HepG2 (cell line): ENCODE measurements around the gene UTRN. TPM values are rescaled to one million over a fixed set of nuclear protein-coding genes. Genes with fewer than 3 reads are reported as not detected.
A peak's percentile ranks its signal among the peaks of the same experiment; 100 is the strongest.

Experiments
- ARNTL ChIP-seq: sonication (generic); formaldehyde crosslinking; IDR thresholded peaks from 2 replicates; pipeline ENCODE4 v1.4.0; 2020; ENCODE audit warnings: mild to moderate bottlenecking, missing genetic modification reagents
- ETV6 ChIP-seq: sonication (generic); formaldehyde crosslinking; conservative IDR thresholded peaks from 2 replicates; pipeline ENCODE4 v1.4.0; 2020; ENCODE audit warnings: missing genetic modification reagents
- FIP1L1 ChIP-seq: fragments of 200-400 bp; formaldehyde crosslinking; IDR thresholded peaks from 2 replicates; pipeline ENCODE4 v1.6.1; 2018; ENCODE audit warnings: low read depth, mild to moderate bottlenecking, low read length, moderate library complexity, borderline replicate concordance; ENCODE audit not compliant: insufficient read depth
- FOXP1 ChIP-seq, 2 experiments: fragments of 450-650 bp in 1 of 2; IDR thresholded peaks; 2 replicates each; pipeline ENCODE4 v1.6.1; 2017 to 2018; ENCODE audit warnings: antibody characterized with exemption in 1 of 2
- HNRNPL ChIP-seq: fragments of 200-400 bp; formaldehyde crosslinking; IDR thresholded peaks from 2 replicates; pipeline ENCODE4 v1.6.1; 2017; ENCODE audit warnings: mild to moderate bottlenecking, low read depth, low read length
- HOXA3 ChIP-seq: sonication (generic); formaldehyde crosslinking; IDR thresholded peaks from 2 replicates; pipeline ENCODE4 v1.5.0; 2020; ENCODE audit warnings: missing genetic modification reagents
- MAZ ChIP-seq, 2 experiments: sonication (generic) in 1 of 2; formaldehyde crosslinking in 1 of 2; IDR thresholded peaks; 2 replicates each; pipeline versions ENCODE4 v1.5.0 to v1.6.1; 2012 to 2020; ENCODE audit warnings: low read depth in 2 of 2, mild to moderate bottlenecking in 2 of 2, borderline replicate concordance in 1 of 2, improper control_type of control experiment in 1 of 2, low read length in 1 of 2, missing genetic modification reagents in 1 of 2, moderate library complexity in 1 of 2
- MED8 ChIP-seq: sonication (generic); formaldehyde crosslinking; IDR thresholded peaks from 2 replicates; pipeline ENCODE4 v1.8.1; 2023; ENCODE audit warnings: mild to moderate bottlenecking, missing genetic modification reagents; ENCODE audit not compliant: insufficient replicate concordance
- MTA1 ChIP-seq: sonication (generic); formaldehyde crosslinking; IDR thresholded peaks from 2 replicates; pipeline ENCODE4 v1.4.0; 2020; ENCODE audit warnings: missing genetic modification reagents, mild to moderate bottlenecking, borderline replicate concordance
- MXD4 ChIP-seq: IDR thresholded peaks from 2 replicates; pipeline ENCODE4 v1.6.1; 2016; ENCODE audit warnings: mild to moderate bottlenecking, missing biosample characterization, missing genetic modification reagents
- NCOA1 ChIP-seq: sonication (generic); formaldehyde crosslinking; IDR thresholded peaks from 2 replicates; pipeline ENCODE4 v1.9.0; 2021; ENCODE audit warnings: missing genetic modification reagents
- NR2C2 ChIP-seq: sonication (generic); formaldehyde crosslinking; IDR thresholded peaks from 2 replicates; pipeline ENCODE4 v1.4.0; 2020; ENCODE audit warnings: missing genetic modification reagents, mild to moderate bottlenecking, moderate library complexity, borderline replicate concordance
- REL ChIP-seq: sonication (generic); formaldehyde crosslinking; conservative IDR thresholded peaks from 2 replicates; pipeline ENCODE4 v1.8.0; 2022; ENCODE audit warnings: mild to moderate bottlenecking, missing genetic modification reagents, moderate library complexity
- SOX6 ChIP-seq, 2 experiments: fragments of 450-650 bp in 1 of 2; sonication (generic) in 1 of 2; formaldehyde crosslinking in 1 of 2; IDR thresholded peaks; 2 replicates each; pipeline versions ENCODE4 v1.4.0 to v1.6.1; 2017 to 2020; ENCODE audit warnings: antibody characterized with exemption in 1 of 2, mild to moderate bottlenecking in 1 of 2, missing genetic modification reagents in 1 of 2
- TSC22D2 ChIP-seq: sonication (generic); formaldehyde crosslinking; IDR thresholded peaks from 2 replicates; pipeline ENCODE4 v1.5.1; 2020; ENCODE audit warnings: missing genetic modification reagents, mild to moderate bottlenecking, borderline replicate concordance
- ZNF407 ChIP-seq: sonication (generic); formaldehyde crosslinking; IDR thresholded peaks from one replicate; pipeline ENCODE4 v1.5.1; 2020; ENCODE audit warnings: mild to moderate bottlenecking, missing genetic modification reagents; ENCODE audit errors: not compliant biosample characterization
- ZNF431 ChIP-seq: sonication (generic); formaldehyde crosslinking; IDR thresholded peaks from 2 replicates; pipeline ENCODE4 v1.9.0; 2022; ENCODE audit warnings: missing genetic modification reagents, low read depth, mild to moderate bottlenecking, borderline replicate concordance
- ZNF563 ChIP-seq: sonication (generic); formaldehyde crosslinking; IDR thresholded peaks from 2 replicates; pipeline ENCODE4 v1.8.0; 2022; ENCODE audit warnings: mild to moderate bottlenecking, moderate library complexity, missing genetic modification reagents
- polyA plus RNA-seq, 8 experiments: library from polyadenylated mRNA; depleted of rRNA in 3 of 8; stranded (reverse) in 7 of 8; unstranded in 1 of 8; fragments of >200 nt; fragmentation: Illumina TruSeq in 4 of 8; extraction: Trizol in 4 of 8; gene quantifications; 2 replicates each; pipeline versions ENCODE4 v1.2.1 to v1.2.3, GENCODE V29; 2011 to 2016; ENCODE audit warnings: low read depth in 4 of 8, missing spikeins in 1 of 8, mixed read lengths in 1 of 8; ENCODE audit not compliant: insufficient read depth in 1 of 8
- total RNA-seq, 5 experiments: library from RNA; depleted of rRNA; stranded (reverse); fragments of >200 nt; fragmentation: Illumina TruSeq; extraction: Trizol; gene quantifications; 2 replicates each; pipeline ENCODE4 v1.2.3, GENCODE V29; 2016; ENCODE audit warnings: low read depth in 1 of 5

The UTRN gene
- total and polyA plus RNA-seq, 2 of the 13 experiments (the other 11 are each of a cell fraction or from before 2014, with no cell fraction given): 102 to 116 TPM

GRCh38 chr6:144285798-144286502, 815 bp downstream of the UTRN start (continued):
- TF ChIP-seq ZNF407 (CRISPR knock-in tag) (no peak), MAZ (IDR thresholded peaks at IDR 0.05; ENCODE audit: borderline replicate concordance, low read depth, low read length) (no peak), MAZ (CRISPR knock-in tag; IDR thresholded peaks at IDR 0.05; ENCODE audit: low read depth) (peak; percentile 84; the same call in 1 of the 2 replicates), FIP1L1 (no peak; the same call in 1 of the 2 replicates), SOX6 (IDR thresholded peaks at IDR 0.05) (no peak), SOX6 (CRISPR knock-in tag; IDR thresholded peaks at IDR 0.05) (peak; percentile 70; the same call in 1 of the 2 replicates), MXD4 (CRISPR knock-in tag) (peak; percentile 44; the same call in 1 of the 2 replicates), TSC22D2 (0 out of 2 replicates have a peak, but pooled peaks have one; percentile 35), REL (CRISPR knock-in tag) (0 out of 2 replicates have a peak, but pooled peaks have one; percentile 14), MED8 (CRISPR knock-in tag) (peak; percentile 92), ZNF431 (peak; percentile 92), MTA1 (peak; percentile 81; the same call in 1 of the 2 replicates), NCOA1 (CRISPR knock-in tag) (no peak), ETV6 (CRISPR knock-in tag) (0 out of 2 replicates have a peak, but pooled peaks have one; percentile 61), NR2C2 (no peak), ARNTL (0 out of 2 replicates have a peak, but pooled peaks have one; percentile 50), ZNF563 (CRISPR knock-in tag) (peak; percentile 60; the same call in 1 of the 2 replicates), HOXA3 (CRISPR knock-in tag) (peak; percentile 6; the same call in 1 of the 2 replicates), HNRNPL (peak; percentile 63; the same call in 1 of the 2 replicates), FOXP1 (IDR thresholded peaks at IDR 0.05) (no peak), FOXP1 (CRISPR knock-in tag; IDR thresholded peaks at IDR 0.05) (0 out of 2 replicates have a peak, but pooled peaks have one; percentile 26)
